KOPT-K1 (cell line): Measurements from ENCODE around the gene SPRYD3.

Experiments used
- H3K27ac ChIP-seq: fragments of 200-600 bp; sonication (generic); 2 replicates; pipeline ENCODE4 v1.5.1; 2016; ENCODE audit warnings: antibody characterized with exemption, mild to moderate bottlenecking, low read depth, low read length; ENCODE audit not compliant: poor library complexity, severe bottlenecking
- H3K36me3 ChIP-seq: fragments of 200-600 bp; sonication (generic); 2 replicates; pipeline ENCODE4 v1.5.1; 2017; ENCODE audit warnings: antibody characterized with exemption, mild to moderate bottlenecking, low read length, moderate library complexity; ENCODE audit not compliant: insufficient read depth
- H3K9me3 ChIP-seq: fragments of 200-600 bp; sonication (generic); 2 replicates; pipeline ENCODE4 v1.5.1; 2017; ENCODE audit warnings: antibody characterized with exemption, low read length, mild to moderate bottlenecking; ENCODE audit not compliant: insufficient read depth, poor library complexity, severe bottlenecking

SPRYD3 gene

GRCh38 chr12:53074283-53074998 is 4.7 kb downstream of the SPRYD3 start:
- H3K27ac ChIP-seq, result no peak overlapping the region
- H3K36me3 ChIP-seq, result peaks cover 21% of the 10 kb centered on the region; the same call in 1 of the 2 replicates
- H3K9me3 ChIP-seq, result no peaks in the 10 kb centered on the region

DNA sequence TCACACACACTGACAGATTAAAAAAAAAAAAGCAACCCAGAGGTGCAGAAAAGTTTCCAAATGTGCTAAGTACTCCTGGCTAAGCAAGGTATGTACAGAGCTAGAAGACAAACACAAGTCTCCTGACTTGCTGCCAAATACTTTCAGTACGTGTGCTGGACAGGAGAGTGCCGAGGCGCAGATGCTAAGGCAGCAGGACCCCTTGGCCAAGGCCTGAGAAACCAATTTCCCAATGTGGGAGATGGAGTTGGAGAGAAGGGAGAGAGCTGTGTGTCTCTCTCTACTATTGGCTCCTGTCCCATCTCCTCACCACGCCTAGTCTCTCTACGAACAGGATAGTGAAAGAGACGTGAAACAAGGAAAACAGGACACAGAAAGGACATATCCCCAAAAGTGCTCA is 5.3 kb downstream of the SPRYD3 start:
- Histone ChIP-seq H3K27ac (no peak overlapping the region), H3K36me3 (peaks cover 21% of the 10 kb centered on the region; the same call in 1 of the 2 replicates), H3K9me3 (no peaks in the 10 kb centered on the region)

- H3K9me3 ChIP-seq, result no peaks in the 10 kb centered on the region
- peaks cover 29% of the 10 kb centered on the region; the same call in 1 of the 2 replicates for H3K36me3 ChIP-seq
- no peak overlapping the region for H3K27ac ChIP-seq
Measured at GRCh38 chr12:53071591-53072551, 7.3 kb downstream of the SPRYD3 start.

GRCh38 chr12:53070877-53071492 is 8.2 kb downstream of the SPRYD3 start:
- Histone ChIP-seq H3K36me3 (peaks cover 35% of the 10 kb centered on the region; the same call in 1 of the 2 replicates), H3K27ac (no peak overlapping the region), H3K9me3 (no peaks in the 10 kb centered on the region)

DNA sequence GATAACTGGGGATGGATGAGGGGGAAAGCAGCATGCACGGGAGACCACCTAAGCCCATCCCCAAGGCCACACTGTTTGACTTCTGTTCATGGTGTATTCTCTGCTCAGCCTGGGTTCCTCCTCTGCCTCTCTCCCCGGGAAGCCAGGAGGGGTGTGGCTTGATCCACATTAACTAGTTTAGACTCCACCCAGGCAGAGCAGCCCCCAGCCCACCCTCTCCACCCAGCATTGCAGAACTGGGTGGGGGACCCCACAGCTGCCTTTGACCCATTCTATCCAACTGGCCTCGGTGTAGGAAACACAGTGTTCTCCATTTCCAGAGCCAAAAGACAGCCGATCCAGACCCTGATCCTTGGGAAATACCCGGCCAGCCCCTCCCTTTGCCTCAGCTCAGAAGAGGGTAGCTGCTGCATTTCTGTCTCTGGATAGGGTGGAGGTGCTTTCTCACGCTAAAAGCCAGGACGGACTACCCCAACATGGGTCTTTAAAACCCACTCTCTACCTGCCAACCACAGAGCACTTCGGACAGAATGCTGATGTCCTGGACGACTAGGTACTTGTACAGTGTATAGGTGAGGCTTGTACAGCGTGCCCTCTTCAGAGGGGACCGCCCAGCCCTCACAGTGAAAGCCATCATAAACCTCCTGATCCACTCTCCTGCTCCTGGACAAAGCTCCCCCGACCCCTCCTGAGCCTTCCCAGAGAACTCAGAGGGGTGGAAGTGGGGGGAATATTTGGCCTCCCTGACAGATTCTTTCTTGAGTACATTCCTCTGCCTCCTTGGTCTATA is 9.4 kb downstream of the SPRYD3 start:
- no peak overlapping the region for H3K27ac ChIP-seq
- peaks cover 40% of the 10 kb centered on the region; the same call in 1 of the 2 replicates for H3K36me3 ChIP-seq
- no peaks in the 10 kb centered on the region for H3K9me3 ChIP-seq

DNA sequence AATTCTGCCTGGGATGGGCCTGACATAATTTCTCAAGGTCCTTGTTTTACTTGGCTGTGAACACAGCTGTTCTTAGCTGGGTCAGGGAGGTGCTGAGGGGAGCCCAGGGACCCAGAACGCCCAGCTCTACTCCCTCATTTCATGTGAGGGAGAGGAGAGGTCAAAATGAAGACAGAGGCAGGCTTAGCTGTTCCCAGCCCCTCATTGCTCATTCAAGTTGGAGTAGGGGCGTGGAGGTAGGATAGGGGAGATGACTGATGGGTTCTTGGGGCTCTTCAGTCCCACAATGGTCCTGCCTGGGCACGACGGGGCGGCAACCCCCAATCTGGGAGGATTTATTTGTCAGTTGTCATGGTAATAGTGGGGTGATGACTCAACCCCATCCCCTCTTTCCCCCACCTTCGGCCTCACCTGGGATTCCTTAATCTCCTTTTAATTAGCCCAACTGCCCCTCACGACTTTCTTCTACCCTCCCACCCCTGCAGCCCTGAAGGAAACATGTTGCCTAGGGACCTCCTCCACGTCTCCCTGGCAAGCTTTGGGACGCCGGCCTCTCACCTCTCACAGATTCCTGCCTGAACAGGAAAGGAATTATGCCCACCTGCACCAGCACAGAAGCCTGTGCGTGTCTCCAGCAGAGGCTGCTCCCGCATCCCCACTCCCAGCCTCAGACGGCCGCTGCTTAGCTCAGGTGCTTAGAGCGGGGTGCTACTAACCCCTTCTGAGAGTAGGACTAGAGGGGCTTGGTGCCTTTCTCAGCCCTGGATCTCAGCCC is 10.2 kb downstream of the SPRYD3 start:
- Histone ChIP-seq H3K36me3 (peaks cover 38% of the 10 kb centered on the region; the same call in 1 of the 2 replicates), H3K27ac (no peak overlapping the region)

DNA sequence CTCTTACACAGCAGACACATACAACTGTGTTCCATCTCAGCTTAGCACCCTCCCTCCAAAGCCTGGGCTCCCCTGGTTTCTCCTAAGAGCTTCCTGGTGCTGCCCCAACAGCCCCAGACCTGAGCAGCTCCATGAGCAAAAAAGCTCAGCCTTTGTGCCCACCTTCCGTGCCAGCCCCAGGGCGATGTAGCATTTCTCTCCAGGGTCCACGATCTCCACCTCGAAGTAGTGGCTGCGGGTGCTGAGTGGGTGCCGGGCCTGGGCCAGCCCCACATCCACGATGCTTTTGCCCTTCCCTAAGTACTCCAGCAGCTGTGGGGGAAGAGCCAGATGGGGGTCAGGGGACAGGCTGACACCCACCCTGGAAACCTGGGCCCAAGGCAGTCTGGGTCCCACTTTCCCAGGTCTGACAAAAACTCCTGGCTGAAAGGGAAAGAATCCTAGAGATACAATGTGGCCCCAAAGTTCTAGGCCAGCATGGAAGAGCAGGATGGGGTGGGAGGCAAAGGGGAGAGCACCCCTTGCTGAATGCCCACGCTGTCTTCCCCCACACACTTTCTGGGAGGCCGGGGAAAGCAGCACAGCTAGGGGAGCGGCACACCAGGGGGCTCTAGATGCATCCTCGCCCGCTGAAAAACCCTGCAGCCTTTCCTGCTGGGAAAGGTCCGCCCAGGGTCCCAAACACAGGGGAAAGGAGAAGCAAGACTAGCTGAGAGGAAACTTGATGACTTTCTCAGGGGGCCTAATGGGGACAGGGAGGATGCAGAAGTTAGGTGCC is 11.0 kb downstream of the SPRYD3 start:
- peaks cover 39% of the 10 kb centered on the region; the same call in 1 of the 2 replicates for H3K36me3 ChIP-seq
- no peaks in the 10 kb centered on the region for H3K9me3 ChIP-seq
- H3K27ac ChIP-seq, result no peak overlapping the region

More for the DNA sequence above, 10.2 kb downstream of the SPRYD3 start:
- no peaks in the 10 kb centered on the region for H3K9me3 ChIP-seq

GRCh38 chr12:53067074-53067992 is 11.9 kb downstream of the SPRYD3 start:
- Histone ChIP-seq H3K36me3 (peaks cover 33% of the 10 kb centered on the region; the same call in 1 of the 2 replicates), H3K27ac (no peak overlapping the region)

DNA sequence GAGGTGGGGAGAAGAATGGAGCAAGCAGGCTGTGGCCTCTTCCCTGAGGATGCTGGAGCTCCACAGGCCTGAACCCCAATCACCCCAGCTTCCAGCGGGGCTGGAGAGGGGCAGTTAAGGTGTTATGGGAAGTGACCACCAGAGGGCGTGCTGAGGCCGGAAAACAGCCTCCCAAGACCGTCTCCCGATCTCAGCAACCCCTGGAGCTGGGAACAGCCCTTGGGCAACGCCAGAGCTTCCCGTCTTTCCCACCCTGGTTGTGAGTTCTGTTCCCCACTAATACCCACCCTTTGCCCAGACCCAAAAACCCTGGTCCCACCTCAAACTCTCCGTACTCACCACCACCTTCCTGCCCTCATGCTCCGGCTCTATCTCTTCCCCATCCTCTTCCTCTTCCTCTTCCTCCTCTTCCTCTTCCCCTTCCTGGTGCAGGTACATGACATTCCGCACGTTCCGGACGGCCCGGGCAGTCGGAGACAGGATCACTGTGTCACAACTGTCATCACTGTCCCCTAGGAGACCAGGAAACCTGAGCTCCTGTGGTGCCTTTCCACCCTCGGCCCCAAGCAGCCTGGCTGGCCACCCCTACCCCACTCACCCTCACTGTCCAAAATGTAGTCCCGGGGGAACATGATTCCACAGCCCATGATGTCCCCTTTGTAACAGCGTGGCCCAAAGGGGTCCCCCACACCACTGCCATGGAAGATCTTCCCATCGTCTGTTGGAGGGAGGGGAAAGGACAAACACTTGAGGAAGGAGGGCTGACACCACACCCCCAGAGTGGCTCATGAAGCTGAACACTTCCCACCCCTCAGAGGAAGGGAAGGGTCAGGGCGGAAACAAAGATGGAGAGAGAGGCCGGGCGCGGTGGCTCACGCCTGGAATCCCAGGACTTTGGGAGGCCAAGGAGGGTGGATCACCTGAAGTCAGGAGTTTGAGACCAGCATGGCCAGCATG is 12.9 kb downstream of the SPRYD3 start:
- Histone ChIP-seq H3K9me3 (no peaks in the 10 kb centered on the region), H3K27ac (no peak overlapping the region)

More at GRCh38 chr12:53067074-53067992, 11.9 kb downstream of the SPRYD3 start:
- H3K9me3 ChIP-seq, result no peaks in the 10 kb centered on the region

GRCh38 chr12:53065470-53065869 is 13.7 kb downstream of the SPRYD3 start:
- Histone ChIP-seq H3K36me3 (peaks cover 32% of the 10 kb centered on the region; the same call in 1 of the 2 replicates), H3K9me3 (no peaks in the 10 kb centered on the region), H3K27ac (no peak overlapping the region)

More for the DNA sequence above, 12.9 kb downstream of the SPRYD3 start:
- H3K36me3 ChIP-seq, result peaks cover 32% of the 10 kb centered on the region; the same call in 1 of the 2 replicates

- no peaks in the 10 kb centered on the region for H3K9me3 ChIP-seq
- peaks cover 32% of the 10 kb centered on the region; the same call in 1 of the 2 replicates for H3K36me3 ChIP-seq
- no peak overlapping the region for H3K27ac ChIP-seq
Measured at GRCh38 chr12:53064613-53065436, 14.4 kb downstream of the SPRYD3 start.
